ENCODE data around the gene BORCS6. TPM values are rescaled to one million over a fixed set of nuclear protein-coding genes. Genes with fewer than 3 reads are reported as not detected.

Gene BORCS6
- total RNA-seq, 1 donor from 2014 or later = 8.5 TPM

Small RNAs within 50 kb of the gene (microRNA-seq; reads per million reads assigned to microRNA genes)
- 45.9 reads per million, percentile 46 among the genes with 10 or more reads in this experiment for gene MIR4521
- 1.9 reads per million for gene MIR6883

Other genes starting within 250 kb of the BORCS6 start
- not detected for gene GUCY2D, start 187.6 kb downstream of the BORCS6 start, total RNA-seq
- gene ALOX15B, start 151.1 kb downstream of the BORCS6 start, total RNA-seq = not detected
- gene ALOX12B, start 102.5 kb downstream of the BORCS6 start, total RNA-seq = not detected
- not detected for gene ALOXE3, start 71.7 kb downstream of the BORCS6 start, total RNA-seq
- 0.13 TPM for gene HES7, start 66.1 kb downstream of the BORCS6 start, total RNA-seq
- 124 TPM for gene PER1, start 37.8 kb downstream of the BORCS6 start, total RNA-seq
- gene VAMP2, start 27.2 kb downstream of the BORCS6 start, total RNA-seq = 54.8 TPM
- 7.1 TPM for gene TMEM107, start 13.8 kb downstream of the BORCS6 start, total RNA-seq
- 0.56 TPM for gene AURKB, start 20.4 kb upstream of the BORCS6 start, total RNA-seq
- gene CTC1, start 57.9 kb upstream of the BORCS6 start, total RNA-seq = 13.0 TPM
- gene PFAS, start 59.1 kb upstream of the BORCS6 start, total RNA-seq = 10.0 TPM
- gene RANGRF, start 98.5 kb upstream of the BORCS6 start, total RNA-seq = 23.2 TPM
- gene SLC25A35, start 105.2 kb upstream of the BORCS6 start, total RNA-seq = 1.00 TPM
- gene ARHGEF15, start 120.1 kb upstream of the BORCS6 start, total RNA-seq = 17.2 TPM
- gene ODF4, start 149.7 kb upstream of the BORCS6 start, total RNA-seq = not detected
- 939 TPM for gene RPL26, start 193.0 kb upstream of the BORCS6 start, total RNA-seq
- gene RNF222, start 207.6 kb upstream of the BORCS6 start, total RNA-seq = not detected
- gene NDEL1, start 245.7 kb upstream of the BORCS6 start, total RNA-seq = 24.8 TPM